ENCODE measurements around the gene PRSS56.

The PRSS56 gene

GRCh38 chr2:232519581-232520438 is at the start of gene PRSS56:
PRSS56 (plus strand) TSS chr2:232520388; CDS start chr2:232520599, 211 bp downstream.
- DNase-seq (ENCODE audit: low spot score), result no peak

GRCh38 chr2:232473467-232473890 is 46.7 kb upstream of the PRSS56 start:
- no peak for DNase-seq (ENCODE audit: low spot score)

DNA sequence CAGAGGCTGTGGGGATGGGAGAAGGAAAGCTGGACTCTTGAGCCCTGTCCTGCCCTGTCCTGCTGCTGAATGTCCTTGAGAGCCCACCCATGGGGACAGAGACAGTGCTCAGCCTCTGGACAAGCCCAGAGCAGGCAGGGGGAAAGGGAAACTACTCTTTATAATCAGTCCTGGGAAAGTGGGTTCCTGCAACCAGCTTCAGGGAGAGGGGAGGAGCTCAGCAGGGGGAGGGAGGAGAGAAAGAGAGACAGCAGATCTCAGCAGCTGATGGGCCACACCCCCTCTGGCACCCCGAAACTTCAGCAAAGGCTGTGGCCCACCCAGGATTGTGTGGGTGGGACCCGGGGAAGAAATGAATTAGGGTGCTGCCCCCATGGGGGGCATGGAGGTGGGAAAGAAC is 44.1 kb upstream of the PRSS56 start:
- no peak for DNase-seq (ENCODE audit: low spot score)

GRCh38 chr2:232476791-232477190 is 43.4 kb upstream of the PRSS56 start:
- DNase-seq (ENCODE audit: low spot score), result no peak

GRCh38 chr2:232477751-232478510 is 42.3 kb upstream of the PRSS56 start:
- no peak for DNase-seq (ENCODE audit: low spot score)

DNA sequence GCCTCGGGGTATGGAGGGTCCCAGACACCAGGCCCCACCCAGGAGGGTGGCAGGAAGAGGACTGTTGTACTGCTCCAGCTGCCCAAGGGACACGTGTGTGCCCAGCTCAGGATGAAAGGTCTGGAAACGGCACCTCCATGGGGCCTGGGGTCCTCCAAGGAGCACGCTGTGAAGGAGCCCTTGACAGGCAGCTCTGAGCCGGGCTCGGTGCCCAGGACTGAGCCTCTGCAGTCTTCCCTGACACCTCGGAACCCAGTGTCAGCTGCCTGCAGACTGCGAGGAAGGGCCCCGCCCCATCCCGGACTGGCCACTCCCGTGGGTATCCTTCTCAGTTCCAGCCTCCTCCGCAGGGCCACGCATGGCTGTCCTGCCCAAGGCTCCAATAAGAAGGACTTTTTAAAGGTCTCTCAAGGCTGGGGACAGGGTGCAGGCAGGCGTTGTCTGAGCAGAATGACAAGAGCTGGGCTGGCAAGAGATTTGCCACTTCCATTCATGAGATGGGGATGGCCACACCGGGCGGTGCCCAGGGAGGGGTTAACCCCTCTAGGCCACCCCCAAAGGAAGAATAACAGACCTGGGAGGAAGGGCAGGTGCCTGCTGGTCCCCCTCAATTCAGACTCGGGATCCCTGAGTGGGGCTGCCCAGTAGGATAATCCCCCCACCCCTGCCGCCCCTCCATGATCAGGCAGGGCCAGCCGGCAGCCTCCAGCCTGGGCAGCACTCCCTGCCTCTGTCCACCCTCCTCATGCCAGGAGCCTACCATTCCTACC is 41.4 kb upstream of the PRSS56 start:
- DNase-seq (ENCODE audit: low spot score), result no peak

GRCh38 chr2:232479341-232480200 is 40.6 kb upstream of the PRSS56 start:
- DNase-seq (ENCODE audit: low spot score), result no peak

DNA sequence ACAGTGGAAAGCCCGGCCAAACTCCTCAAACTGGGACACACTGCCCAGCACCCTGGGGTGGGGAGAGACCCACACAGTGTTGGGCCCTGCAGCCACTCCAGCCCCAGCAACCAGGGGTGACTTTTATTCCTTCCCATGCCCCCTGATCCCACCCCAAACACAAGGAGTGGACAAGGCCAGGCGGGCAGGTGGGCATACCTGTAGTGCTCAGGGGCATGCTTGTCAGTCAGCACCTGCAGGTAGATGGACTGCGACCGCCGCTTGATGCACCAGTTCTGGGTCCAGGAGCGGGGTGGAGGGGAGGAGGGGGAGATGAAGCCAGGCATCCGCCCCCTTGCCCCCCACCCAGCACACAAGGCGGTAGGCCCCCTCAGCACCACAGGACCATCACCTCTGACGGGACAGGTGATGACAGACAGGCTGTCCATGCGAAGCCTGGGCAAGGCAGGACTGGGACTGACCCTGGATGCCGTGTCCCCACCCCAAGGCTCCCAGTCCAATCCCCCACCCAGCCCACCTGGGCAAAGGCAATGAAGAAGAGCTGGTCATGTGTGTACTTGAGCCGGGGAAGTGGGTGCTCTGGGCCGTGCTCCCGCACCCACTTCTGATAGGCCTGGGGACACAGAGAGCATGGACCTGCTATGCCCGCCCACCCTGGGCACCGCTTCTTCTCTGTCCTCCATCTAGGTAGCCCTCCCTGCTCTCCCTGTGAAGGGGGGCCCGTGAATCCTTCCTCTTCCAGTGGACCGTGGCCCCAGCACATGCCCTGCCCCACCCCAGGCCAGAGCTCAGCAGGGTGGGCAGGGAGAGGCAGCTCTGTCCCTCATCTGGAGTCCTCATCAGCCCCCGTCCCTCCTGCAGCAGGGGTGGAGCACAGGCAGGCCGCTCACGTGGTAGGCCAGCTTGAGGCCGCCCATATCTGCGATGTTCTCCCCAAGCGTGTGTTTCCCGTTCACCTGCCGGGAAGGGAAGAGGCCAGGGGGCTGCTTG is 39.7 kb upstream of the PRSS56 start:
- no peak for DNase-seq (ENCODE audit: low spot score)

GRCh38 chr2:232481322-232482140 is 38.7 kb upstream of the PRSS56 start:
- DNase-seq (ENCODE audit: low spot score), result no peak

GRCh38 chr2:232482301-232483238 is 37.6 kb upstream of the PRSS56 start:
- DNase-seq (ENCODE audit: low spot score), result no peak

GRCh38 chr2:232483311-232483922 is 36.8 kb upstream of the PRSS56 start:
- DNase-seq (ENCODE audit: low spot score), result no peak

GRCh38 chr2:232483923-232484627 is 36.1 kb upstream of the PRSS56 start:
- DNase-seq (ENCODE audit: low spot score), result no peak

GRCh38 chr2:232484628-232485347 is 35.4 kb upstream of the PRSS56 start:
- DNase-seq (ENCODE audit: low spot score), result no peak

- DNase-seq (ENCODE audit: low spot score), result no peak
These were observed 34.8 kb upstream of the PRSS56 start for GRCh38 chr2:232485348-232485756.

DNA sequence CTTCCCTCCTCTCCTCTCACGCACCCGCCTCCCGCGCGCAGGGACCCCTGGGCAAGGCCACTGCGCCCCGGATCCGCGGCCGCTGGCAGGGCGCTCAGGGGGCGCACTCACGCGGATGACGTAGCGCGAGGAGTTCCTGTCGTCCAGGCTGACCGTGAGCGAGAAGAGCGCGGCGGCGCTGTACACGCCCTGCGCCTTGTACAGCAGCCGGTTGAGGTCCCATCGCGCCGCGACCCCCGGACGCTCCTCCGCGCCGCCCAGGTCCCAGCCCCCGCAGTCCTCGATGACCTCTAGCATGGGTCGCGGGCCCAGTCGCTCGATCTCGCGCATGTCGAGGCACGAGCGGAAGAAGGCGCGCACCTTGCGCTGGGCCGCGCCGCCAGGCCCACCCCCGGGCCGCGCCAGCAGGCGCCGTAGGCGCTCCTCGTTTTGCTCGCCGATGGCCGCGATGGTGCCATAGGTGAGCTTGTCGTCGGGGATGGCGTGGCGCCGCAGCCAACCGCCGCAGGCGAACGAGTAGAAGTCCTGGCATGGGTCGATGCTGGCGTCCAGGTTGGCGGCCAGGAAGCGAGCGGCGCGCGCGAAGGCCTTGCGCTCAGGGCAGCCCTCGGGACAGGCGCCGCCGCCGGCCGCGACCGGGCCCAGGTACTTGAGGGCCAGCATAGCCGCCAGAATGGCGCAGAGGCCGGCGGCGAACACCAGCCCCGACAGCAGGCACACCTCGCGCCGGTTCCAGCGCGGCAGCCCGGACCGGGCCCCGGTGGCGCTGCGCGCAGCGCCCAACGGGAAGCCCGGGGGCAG is 34.2 kb upstream of the PRSS56 start:
- DNase-seq (ENCODE audit: low spot score), result no peak

Measured in hepatic stellate cell (primary cell).